NCI-H82 treated with DMSO at 0.1 percent for 48 hours (cell line): Measurements from ENCODE around the gene GNAI2.
A peak's percentile ranks its signal among the peaks of the same experiment; 100 is the strongest.

Source experiments
- DNase-seq: peaks from one replicate; lab custom pipeline; 2025; ENCODE audit not compliant: unreplicated experiment; lab: John Stamatoyannopoulos, UW

Gene GNAI2

DNA sequence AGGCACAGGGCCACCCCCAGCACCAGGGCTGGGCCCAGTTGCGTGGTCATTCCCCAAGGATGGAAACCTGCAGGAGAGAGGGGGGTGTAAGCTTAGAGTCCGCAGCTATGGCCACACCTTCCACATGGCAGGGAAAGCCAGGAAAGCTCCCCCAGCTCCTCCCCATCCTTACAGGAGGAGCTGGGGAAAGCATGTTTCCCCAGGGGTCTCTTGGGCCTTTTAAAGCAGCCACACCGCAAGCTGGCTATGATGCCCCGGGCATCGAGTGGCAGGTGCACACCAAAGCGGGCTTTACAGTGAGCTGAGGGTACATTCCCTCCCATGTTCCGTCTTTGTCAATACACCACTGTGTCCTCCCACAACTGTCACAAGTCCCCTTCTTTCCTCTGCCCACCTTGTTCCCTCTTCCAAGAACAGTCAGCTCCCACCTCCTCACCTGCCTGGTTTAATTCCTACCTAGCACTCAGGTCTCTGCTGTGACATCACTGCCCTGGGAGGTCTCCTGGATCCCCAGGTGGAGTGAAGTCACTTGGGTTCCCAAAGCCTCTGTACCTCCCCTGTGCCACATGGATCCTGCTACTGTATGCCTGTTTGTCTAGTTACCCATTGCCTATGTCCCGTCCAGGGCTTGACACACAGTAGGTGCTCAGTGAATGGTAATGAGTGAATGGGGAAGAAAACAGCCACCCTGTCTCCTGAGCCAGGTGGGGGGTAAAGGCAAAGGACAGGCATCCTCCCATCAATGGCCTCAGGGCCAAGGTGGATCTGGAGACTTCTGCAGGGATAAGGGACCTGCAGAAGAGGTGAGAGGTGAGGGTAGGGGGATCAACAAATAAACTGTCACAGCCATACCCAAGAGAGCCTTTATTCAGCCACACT is 59.8 kb downstream of the GNAI2 start:
- DNase-seq: no peak

DNA sequence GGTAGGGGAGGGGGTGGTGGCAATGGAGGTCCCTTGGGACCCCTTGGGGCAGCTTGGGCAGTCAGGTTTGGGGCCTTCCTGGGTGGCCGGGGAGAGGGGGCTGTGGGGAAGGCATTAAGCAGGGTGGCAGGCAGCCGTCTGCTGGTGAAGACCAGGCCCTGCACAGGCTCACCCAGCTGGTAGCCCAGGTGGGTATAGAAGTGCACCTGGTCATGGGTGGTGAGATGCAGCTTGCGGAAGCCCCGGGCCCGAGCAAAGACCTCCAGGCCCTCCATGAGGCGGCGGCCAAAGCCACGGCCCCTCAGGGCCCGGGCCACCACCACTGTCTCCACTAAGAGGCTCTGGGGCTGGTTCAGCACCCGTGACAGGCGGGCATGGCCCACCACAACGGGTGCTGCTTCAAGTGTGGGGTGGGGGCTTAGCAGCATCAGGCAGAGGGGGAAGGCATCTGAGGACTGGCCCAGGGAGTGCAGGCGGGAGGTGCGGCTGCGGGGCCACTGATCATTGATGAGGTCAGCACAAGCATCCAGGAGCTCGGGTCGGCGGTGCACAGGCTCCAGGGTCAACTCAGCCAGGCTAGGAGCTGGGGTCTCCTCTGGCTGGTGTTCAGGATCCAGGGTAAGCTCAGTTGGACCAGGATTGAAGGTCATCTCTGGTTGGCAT is 60.8 kb downstream of the GNAI2 start:
- no peak for DNase-seq

DNA sequence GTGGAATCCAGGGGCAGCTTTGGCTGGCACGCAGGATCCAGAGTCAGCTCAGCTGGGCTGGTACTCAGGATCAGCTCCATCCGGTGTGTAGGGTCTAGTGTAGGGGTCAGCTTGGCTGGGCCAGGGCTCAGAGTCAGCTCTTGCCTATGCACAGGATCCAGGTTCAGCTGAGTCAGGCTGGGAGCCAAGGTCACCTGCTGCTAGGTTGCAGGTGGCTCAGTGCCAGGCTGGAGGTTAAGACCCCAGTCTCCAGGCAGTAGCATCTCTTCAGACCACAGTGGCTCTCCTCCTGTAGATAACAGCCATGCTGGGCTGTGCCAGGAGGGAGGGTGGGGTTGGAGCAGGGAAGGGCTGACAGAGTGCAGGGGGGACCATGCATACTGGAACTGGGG is 61.4 kb downstream of the GNAI2 start:
- DNase-seq: no peak

DNA sequence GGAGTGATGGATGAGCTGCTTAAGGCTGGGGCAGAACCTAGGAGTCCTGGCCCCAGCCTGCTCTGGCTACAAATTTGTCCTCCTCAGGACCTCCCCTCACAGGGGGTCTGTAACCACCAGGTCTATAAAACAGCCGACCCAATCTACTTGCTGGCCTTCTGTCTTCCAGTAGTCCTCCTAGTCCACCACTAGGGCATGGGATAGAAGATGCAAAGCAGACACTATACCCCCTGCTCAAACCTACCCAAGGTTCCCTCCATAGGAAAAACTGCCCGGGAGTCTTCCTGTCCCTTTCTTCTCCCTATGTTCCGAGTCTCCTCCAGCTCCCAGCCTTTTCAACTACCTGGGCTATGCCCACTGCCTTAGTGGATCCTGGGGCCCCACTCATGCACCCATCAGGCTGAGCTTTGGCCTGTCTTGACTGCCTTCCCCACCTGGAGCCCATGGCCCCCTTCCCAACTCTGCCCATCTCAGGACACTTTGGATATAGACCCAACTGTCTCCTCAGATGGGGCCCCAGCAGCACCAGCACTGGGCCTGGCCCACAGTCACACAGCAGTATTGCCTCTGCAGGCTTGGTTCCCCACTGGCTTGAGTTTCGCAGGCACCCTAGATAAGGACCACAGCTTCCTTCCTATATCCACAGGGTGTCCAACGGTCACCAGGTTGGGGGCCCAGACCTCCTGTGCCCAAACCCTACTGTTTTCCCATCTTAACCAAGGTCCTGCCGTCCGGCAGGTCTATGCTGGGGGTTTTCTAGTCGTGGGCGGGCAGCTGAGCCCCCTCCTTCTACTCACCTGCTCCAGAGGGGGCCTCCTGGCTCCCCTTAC is 62.1 kb downstream of the GNAI2 start:
- DNase-seq: no peak

DNA sequence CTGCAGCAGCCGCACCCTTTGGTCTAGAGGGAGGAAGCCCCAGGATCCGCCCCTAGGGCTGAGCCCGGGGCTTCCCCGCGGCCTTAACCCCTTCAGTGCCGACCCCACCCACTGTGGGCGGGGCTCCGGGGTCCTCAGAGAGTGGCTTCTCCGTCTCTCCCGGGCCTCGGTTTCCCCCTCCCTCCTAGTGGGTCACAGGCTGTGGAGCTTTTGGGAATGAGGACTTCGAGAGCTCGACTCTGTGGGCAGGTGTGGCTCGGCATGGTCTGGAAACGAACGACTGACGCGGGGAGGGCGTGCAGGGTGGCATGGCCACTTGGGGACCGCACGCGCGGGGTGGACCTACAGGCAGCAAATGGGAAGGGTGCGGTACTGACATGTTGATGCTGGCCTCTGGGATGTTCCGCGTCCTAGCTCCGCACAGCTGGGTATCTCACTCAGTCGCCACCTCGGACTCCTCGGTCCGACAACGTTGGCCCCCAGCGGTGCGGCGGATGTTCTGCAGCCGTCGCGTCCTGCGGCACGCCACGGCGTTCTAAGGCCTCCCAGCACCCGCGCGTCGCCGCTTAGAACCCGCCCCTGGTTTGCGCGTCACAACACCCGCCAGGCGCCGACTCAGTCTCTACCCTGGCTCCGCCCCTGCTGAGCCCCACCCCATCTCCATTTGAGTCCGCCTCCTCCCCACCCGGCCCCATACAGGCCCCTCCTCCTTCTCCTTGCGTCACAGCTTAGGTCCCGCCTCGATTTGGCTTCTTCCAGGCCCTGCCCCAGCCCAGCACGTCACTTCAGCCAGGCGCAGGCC is 63.0 kb downstream of the GNAI2 start, which contains the start of the genes HYAL3 and NAA80:
Gene HYAL3 (minus strand): TSS at position 570 of the 802 bp plus-strand sequence. CDS start 3,803 bp downstream, outside the sequence.
Gene NAA80 (minus strand): TSS at position 570 of the 802 bp plus-strand sequence. CDS start 1,942 bp downstream, outside the sequence.
- peak; percentile 92 for DNase-seq

DNA sequence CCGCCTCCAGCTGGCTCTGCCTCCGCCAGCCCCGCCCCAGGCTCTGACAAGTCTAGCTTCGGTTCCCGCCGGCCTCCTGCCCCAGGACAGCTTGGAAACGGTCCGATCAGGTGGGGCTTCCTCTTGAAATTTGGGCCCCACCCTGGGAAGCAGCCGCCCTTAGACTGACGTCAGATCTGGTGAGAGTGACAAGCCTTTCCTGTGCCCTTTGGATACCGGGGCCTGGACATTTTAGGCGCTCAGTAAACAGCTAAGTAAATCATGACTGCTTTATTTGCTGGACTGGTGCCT is 63.6 kb downstream of the GNAI2 start:
- DNase-seq: no peak

DNA sequence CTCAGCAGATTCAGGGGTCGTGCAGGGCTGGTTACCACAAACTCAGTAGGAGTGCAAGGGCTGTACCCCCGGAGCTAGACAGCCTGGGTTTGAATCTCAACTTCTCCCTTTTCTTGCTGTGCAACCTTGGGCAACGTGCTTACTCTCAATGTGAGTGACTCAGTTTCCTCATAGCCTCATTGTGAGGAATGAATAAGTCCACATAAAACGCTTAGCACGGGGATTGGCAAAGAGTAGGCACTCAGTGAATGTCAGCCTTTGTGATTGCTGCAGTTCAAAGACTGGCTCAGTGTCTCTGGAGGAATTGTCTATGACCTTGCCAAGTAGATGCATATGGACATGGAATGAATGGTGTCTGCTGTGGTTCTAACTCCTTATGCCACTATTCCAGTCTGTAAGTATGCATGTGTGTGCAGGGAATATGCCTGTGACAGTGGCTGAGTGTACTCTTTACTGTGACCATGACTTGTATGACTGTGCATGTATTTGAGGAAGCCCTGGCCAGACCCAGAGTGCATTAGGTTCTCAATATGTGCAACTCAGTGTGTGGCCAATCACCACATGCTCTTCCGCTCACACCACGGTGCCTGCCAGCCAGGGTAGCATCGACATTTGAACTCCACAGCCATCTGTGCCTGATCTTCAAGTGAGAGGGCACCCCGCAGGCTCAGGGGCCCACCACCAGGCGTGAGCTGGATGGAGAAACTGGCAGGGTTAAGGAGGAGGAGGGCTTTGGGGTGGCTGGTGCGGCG is 64.1 kb downstream of the GNAI2 start:
- no peak for DNase-seq

DNA sequence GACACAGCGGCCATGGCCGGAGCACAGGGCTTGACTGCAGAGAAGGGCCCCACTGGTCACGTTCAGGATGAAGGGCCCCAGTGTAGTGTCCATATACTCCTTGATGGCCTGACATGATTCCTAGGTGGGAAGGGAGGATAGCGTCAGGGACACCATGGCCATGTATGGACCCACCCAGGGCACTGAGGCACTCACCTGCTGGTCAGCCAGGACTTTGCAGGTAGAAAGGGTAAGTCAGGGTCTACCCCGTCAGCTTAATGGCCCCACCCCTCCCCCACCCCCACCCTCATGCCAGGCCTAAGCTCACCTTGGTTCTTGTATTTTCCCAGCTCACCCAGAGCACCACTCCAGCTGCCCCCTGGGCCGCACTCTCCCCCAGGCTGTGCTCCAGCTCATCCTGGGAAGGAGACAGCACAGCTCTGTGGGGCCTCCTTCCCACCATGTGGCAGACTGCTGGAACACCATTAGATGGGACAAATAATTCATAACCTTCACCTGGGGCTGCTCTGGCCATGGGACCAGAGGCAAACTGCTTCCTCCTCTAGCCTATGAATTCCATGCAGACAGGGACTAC is 64.8 kb downstream of the GNAI2 start:
- DNase-seq: no peak

DNA sequence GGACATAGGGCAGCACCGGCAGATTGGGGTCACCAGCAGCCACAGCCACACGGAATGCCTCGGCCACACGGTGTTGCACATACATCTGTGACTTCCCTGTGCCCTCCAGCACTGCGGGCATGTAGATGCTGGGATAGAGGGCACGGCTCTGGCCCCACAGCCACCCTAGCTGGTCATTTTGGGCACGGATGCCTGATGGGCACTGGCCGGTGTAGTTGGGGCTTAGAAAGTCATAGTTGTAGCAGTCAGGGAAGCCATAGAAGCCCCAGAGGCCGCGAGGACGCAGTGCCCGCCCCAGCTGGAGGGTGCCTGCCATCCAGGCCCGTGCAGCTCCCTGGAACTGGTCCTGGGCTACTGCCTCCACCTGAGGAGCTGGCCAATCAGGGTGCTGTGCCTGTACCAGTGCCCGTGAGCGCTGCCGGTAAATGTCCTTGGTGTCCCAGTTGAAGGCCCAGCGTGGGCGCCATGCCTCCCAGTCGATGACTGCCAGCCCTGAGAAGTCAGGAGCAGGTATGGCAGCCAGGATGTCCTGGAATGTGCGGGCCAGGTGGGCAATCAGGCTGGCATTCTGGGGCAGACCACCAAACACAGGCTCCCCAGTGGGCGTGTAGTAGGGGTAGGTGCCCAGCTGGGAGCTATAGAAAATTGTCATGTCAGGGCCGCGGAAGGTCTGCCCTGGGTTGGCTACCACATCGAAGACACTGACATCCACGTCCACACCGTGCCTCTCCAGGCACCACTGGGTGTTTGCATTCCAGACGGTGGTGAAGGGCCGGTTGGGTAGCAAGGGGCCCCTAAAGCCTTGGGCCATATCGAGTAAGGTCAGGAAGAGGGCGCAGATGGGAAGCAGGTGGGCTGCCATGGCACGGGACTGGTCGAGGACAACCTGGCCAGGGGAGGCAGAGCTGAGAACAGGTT is 66.3 kb downstream of the GNAI2 start:
- no peak for DNase-seq

DNA sequence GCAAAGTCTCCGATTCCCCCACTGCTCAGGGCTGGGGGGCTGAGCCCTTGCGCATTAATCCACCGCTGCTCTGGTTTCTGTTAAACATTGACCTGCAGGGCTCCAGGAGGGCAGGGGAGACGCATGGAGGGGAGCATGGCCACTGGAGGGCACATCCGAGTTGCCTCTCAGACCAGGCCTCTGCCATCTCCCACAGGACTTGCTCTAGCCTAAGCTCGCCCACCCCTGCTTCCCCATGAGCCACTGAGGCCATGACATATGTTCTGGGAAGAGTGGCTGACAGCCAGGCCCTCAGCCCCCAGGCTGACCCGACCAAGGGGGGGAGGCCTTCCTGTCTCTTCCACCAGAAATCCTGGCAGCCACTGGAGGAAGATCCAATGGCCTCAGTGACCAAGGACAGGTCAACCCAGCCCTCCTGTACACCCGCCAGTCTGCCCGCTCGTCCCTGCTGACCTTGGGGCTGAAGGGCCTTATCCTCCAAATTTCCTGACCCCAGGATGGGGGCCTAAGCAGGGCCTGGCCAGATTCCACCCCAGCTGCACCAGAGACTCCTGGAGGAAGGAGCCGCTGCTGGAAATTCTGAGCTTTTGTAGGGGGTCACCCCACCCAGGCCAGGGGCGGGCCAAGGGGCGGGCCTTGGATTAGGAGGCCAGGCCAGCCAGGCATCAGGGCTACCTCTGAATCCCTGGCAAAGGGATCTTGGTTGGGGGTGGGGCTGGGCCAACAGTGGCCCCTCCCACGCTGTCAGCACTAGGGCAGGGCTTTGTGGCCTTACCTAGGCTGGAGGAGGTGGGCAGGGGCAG is 67.2 kb downstream of the GNAI2 start, which contains the start of gene HYAL1:
Gene HYAL1 (minus strand): TSS at position 562 of the 803 bp plus-strand sequence. CDS start 618 bp downstream, outside the sequence.
- peak; percentile 60 for DNase-seq

DNA sequence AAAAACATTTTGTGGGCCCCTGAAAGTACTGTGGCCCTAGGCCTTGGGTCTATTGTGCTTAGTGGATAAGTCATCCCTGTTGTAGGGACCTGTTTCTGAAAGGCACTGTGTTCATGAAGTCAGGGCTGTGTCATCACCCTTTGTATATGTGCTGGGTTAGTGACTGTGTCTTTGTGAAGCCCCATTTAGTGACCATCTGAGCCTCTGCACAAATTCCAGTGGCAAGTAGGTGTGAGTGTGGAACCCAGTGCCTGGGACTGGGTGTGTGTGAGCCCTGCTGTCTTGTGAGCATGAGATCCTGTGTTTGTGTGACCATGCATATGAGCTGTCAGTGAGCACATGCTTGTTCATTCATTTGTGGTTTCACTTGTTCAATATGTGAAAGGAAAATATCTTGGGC is 68.6 kb downstream of the GNAI2 start:
- DNase-seq: no peak
